Activated gamma-delta T cell (primary cell): ENCODE measurements around the gene CD47.

ENCODE experiments used
- DNase-seq: peaks from one replicate; lab custom pipeline; 2025; lab: John Stamatoyannopoulos, UW

CD47 gene

DNA sequence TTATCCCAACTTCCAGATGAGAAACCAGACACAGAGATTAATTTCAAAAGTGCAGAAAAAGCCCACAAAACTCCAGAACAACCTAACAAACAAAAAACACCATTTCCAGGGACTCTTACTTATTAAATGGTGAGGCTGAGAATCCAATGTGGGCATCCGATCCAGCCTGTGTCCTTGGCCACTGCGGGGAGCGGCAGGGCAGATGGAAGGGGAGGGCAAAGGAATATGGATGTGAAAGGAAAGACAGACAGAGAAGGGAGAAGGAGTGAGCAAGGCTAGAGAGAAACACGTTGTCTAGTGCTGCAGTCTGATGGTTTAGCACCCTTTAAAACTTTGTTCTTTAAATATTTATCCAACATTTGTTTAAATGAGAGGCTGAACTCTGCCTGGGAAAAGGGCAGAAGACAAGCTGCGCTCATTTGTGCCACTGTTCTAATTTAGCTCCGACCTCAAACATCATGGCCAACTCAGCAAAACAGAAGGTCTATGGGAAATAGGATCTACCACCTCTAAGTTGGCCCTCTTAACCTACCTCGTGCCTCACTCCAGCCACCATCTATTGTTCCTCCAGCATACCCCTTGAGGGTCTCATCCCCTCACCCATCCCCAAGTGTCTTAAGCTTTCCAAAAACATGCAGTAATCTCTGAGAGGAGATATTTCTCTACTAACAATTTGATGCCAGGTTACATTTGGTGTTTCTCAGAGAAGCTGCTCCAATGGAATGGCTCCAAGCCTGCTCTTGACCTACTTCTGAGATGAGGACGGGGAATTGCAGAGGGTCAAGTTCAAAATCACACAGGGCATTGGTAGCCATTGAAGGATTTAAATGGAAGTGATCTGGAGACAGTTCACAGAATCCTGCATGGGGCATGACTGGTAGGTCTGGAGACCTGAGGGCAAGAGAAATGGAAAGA lies 77.4 kb downstream of the CD47 start:
- no peak for DNase-seq

DNA sequence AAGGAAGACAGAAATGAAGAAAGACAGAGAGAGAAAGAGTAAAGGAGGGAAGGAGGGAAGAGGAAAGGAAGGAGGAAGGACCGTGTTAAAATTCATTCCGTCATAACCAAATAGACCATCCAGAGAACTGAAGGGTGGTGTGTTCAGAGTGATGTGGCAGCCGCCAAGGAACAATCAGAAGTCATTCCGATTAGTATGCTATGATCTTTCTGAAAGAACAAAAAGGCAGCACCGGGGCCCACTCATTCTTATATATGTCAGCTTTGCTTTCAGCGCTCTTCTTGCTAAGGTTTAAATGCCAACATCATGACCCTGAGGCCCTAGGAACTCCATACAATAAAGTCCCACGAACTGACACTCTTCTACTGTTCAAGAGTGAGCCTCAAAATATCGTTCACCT lies 78.5 kb downstream of the CD47 start:
- DNase-seq, result no peak

DNA sequence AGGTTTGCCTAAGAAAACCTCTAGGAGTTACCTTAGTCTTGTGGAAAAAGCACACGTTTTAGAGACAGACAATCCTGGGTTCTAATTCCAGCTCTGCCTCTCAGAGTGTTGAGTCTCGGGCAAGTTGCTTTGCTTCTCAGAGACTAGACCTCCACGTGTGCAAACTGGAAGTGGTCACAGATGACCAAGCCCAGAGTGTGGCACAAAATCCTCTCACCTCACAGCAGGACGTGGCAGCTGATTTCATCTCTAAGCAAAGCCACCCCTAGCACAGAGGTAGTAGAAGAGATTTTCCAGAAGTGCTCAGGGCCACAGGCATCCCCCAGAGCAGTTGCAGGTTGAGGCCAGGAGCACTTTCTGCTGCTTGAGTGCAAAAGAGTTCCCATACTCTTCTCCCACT lies 79.2 kb downstream of the CD47 start:
- DNase-seq, result no peak

DNA sequence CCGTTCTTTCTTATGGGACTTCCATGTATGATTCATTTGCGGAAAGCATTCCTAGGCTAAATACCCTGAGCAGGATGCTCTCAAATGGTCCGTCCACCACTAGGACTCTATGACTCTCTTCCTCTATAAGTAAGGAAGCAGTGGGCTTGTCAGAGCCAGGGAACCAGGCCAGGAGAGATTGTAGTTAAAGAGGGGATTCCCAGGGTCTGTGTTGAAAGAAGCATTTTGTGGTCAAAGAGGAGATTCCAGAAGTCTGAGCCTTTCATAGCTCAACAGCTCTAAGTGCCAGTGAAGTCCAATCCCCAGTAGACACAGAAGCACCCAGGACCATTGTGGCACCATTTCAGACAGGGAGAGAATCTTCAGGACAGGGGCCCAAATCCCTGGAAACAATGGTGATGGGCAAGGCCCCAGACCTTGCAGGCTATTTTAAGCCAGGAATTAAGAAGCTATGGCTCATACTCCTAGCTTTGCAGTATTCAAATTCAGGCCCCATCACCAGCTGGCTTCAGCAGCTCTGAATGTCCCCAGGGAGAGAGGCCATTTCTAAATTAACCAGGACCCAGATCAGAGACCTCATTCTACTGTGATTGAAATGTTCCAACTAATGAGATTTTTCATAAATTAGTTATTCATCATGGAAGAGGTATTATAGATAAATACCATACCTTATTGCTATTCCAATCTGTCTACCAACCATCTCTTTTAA lies 81.7 kb downstream of the CD47 start:
- no peak for DNase-seq

DNA sequence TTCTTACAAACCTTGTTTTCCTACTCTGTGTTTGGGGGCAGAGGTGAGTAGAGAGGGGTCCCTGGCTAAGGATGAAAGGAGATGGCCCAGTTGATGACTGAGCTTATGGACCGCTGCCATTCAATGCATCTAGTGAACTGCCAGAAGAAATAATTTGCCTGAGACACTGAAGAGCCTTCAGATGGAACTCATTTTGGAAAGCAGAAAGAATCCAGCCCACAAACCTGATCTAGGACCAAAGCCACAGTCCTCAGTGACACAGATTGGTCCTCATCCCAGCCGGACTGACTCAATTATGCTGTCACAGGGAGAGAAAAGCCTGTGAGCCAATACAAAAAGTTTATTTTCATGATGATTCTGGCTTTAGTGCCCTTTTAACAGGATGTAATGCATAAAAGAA lies 82.7 kb downstream of the CD47 start:
- DNase-seq, result no peak

DNA sequence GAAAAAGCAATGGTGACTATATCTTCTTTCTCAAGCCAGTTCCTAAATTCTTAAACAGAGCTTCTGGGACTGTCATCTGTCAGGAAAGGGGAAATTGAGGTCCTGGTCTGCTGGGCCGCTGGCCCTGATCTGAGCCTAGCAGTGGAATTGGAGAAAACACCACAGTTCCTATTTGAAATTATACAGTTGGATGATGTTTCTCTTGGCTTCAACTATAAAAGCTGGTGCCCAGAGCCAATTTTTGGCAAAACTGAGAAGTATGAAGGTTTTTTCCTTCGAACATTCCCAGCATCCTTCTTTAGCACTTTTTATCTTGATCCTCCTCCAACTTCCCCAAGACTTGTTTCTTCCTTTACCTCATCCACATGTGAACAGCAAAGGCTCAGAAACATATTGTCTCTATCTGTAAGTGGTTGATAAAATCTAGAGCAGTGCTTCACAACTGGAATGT lies 83.9 kb downstream of the CD47 start:
- DNase-seq, result no peak

DNA sequence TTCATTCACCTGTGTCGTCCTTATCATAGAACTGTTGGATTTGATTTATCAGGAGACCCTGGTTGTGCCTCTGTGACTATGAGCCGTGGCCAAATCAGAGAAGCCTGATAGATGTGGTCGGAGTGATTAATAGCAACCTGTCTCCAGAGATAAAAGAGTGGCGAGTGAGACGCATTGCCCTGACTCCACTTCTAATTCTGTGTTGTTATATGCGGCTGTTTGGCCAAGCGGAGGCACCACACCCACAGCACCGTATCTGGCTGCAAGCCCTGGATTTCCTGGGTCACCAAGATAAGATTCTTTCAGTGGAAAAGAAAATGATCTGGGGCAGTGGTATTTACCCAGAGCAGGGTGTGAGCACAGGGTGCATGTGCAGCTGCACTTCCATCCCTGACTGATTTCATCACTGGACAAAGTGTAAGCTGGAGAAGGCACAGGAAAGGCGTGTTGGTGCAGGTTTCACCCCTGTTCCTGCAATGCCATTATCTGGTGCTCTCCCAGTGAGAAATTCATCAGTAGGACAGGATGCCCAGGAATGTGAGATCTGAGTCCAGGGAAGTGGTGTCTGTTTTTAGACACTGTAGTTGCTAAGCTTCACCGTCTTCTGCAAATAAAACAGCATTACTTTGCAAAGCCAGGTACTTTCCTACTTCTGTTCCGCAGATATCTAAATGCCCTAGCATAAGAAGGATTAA lies 84.6 kb downstream of the CD47 start:
- DNase-seq, result no peak

DNA sequence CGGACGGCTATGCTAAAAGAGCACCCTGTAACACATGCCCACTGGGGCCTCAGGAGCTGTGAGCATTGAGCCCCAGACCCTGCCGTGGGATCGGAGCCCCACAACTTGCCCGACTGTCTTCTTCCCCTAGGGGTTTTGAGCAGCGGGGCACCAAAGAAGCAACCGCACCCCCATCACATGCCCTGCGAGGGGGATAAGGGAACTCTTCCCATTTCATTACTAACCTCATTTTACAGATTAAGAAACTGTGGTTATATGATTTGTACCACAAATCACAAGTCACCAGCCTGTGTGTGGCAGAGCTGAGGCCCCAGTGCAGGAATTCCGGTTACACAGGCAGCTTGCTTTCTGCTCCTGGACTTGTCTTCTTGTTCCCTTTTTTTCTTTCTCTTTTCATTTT lies 86.2 kb downstream of the CD47 start:
- no peak for DNase-seq

DNA sequence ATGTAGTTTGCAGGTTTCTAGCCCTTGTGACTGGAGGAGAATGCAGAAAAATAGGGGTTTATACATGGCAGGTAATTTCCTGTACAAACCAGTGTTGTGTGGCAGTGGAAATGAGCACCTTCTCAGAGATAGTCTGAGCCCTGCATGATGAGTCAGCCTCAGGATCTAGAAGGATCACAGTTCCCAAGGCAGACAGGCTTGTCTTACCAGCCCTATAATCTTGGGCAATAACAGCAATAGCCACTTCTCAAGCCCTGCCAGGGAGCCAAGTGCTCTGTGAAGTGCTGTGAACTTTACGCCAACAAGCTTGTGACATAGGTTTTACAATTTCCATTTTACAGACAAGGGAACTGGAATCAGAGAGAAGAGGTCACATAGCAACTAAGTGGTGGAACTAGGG lies 89.4 kb downstream of the CD47 start:
- no peak for DNase-seq

DNA sequence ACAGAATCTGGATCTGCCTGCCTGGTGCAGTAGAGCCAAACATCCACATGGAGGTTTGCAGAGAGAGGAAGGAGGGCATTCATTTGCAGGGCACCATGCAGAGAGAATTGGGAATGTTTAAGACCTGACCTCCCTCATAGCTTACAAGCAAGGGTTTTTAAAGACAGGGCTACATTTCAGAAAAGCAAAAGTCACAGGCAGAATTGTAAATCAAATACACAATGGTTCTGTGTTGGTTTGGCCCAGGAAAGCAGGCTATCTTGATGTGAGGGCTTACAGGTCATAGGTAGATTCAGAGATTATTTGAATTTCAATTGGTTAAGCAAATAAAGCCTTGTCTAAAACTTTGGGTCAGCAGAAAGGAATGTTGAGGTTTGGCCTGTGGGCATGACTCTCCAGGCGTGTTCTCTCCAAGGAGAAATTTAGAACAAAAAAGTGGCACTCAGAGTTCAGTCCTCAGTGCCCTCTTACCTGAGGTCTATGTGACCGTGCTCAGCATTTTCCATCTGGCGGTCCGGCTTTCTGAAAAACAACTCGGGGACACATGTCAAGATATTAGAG lies 91.5 kb downstream of the CD47 start:
- no peak for DNase-seq

DNA sequence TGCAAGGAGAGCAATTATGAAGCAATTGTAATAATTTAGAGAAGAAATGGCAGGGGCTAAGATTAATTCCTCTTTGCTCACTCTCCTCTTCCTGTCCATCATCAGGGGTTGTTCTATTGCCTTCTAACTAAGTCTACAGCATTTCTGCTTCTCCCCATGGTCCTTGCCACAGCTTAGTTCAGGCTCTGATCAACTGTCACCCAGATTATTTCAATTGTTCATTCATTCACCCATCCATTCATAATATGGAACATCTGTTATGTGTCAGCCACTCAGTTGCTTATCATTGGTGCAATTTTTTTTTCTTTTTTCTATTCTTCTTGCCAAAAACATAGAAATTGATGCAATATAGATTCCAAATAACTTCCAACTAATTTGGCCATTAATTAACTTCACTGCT lies 93.2 kb downstream of the CD47 start:
- no peak for DNase-seq

DNA sequence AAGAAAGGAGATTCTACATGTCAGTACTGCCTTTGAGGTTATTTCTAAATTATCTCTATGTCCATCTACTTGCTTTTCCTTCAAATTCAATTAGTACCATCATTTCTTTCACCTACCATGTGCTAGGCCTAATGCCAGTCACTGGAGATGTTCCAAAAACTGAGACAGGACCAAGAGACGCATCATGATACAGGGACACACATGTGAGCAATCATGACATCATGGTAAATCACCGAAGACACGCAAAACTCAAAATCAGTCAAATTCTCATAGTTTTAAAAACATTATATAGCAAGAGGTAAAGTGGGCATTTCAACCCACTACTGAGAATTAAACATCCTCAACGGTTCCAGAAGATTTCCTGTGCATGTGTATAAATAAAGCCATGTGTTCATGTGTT lies 95.0 kb downstream of the CD47 start:
- no peak for DNase-seq

DNA sequence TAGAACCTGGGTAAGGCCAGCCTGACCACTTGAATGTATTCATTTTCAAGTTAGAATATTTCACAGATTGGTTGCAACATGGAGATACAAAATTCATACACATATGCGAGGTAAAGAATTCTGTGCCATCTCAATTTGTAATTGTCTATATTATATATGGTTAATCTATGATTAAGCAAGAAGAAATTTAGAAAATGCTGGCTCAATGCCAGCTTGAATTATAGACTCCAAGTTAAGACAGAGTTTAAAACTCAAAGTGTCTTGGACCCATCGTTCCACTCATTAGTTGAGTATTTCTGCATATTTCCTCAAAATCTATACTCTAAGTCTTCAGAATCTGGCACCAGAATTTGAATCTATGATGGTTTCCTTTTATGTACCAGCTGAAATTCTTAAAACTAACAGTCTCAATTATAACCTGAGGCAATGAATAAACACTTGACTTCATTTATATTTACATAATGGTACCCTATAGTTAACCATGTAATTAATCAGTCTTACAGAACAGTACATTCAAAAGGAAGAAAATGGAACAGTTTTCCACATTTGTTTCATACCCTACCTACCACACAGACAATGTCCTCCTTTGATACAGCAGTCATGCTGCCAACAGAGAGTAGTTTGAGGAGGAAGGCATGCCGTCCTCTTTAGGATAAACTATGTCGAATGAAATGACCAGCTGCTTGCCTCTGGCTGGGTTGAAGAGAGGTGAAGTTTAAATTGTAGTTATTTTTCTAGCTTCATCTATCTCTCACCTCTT lies 95.7 kb downstream of the CD47 start:
- DNase-seq, result no peak

DNA sequence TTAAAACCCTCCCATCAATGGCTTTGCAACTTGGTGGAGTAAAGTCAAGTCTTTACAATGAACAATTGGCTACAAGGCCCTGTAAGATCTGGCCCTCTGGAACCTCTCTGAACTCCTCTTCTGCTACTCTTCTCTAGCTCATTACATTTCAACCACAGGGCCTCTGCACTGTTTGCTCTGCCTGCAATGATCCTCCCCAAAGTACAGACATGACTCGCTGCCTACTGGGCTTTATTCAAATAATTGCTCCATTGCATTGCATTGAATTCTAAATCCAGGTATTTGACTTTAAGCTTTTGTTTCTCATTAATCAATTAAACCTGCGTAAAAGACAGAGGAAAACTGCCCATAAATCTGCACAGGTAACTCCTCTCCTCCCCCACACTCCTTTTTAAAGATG lies 96.7 kb downstream of the CD47 start:
- DNase-seq, result no peak

DNA sequence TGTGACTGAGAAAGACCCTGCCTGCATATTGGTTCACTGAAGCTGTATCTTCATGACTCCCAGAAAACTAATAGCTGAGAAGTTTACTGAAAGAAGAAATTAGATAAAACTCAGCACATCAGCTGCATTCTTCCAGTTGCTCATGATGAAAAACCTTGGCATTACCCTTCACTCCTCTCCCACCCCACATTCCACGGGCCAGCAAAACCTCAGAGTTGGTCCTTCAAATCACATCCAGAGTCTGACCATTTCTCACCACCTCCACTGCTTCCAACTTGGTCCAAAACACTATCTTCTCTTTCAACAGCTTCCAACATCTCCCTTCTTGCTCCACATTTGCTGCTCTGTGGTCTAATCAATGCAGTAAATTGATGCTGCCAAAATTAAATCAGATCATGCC lies 97.1 kb downstream of the CD47 start:
- DNase-seq, result no peak
